ENCODE data around the gene IFIT2.

GRCh38 chr10:89257581-89257980, 44.3 kb upstream of the IFIT2 start:
- TF ChIP-seq CREB1 (CRISPR knock-in tag; IDR thresholded peaks at IDR 0.05) (no peak), CTCF (IDR thresholded peaks at IDR 0.05) (no peak), SP1 (CRISPR knock-in tag; conservative IDR thresholded peaks at IDR 0.05) (no peak), ZNF232 (CRISPR knock-in tag; IDR thresholded peaks at IDR 0.05) (no peak), NR1H2 (CRISPR knock-in tag; IDR thresholded peaks at IDR 0.05) (no peak), JUN (CRISPR knock-in tag; IDR thresholded peaks at IDR 0.05) (no peak), ELF4 (CRISPR knock-in tag; IDR thresholded peaks at IDR 0.05; ENCODE audit: low read depth) (no peak)
- TF ChIP-seq, protein P1, sequence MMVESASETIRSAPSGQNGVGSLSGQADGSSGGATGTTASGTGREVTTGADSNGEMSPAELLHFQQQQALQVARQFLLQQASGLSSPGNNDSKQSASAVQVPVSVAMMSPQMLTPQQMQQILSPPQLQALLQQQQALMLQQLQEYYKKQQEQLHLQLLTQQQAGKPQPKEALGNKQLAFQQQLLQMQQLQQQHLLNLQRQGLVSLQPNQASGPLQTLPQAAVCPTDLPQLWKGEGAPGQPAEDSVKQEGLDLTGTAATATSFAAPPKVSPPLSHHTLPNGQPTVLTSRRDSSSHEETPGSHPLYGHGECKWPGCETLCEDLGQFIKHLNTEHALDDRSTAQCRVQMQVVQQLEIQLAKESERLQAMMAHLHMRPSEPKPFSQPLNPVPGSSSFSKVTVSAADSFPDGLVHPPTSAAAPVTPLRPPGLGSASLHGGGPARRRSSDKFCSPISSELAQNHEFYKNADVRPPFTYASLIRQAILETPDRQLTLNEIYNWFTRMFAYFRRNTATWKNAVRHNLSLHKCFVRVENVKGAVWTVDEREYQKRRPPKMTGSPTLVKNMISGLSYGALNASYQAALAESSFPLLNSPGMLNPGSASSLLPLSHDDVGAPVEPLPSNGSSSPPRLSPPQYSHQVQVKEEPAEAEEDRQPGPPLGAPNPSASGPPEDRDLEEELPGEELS (CRISPR knock-in tag; IDR thresholded peaks at IDR 0.05): no peak
- TF ChIP-seq, protein P2, sequence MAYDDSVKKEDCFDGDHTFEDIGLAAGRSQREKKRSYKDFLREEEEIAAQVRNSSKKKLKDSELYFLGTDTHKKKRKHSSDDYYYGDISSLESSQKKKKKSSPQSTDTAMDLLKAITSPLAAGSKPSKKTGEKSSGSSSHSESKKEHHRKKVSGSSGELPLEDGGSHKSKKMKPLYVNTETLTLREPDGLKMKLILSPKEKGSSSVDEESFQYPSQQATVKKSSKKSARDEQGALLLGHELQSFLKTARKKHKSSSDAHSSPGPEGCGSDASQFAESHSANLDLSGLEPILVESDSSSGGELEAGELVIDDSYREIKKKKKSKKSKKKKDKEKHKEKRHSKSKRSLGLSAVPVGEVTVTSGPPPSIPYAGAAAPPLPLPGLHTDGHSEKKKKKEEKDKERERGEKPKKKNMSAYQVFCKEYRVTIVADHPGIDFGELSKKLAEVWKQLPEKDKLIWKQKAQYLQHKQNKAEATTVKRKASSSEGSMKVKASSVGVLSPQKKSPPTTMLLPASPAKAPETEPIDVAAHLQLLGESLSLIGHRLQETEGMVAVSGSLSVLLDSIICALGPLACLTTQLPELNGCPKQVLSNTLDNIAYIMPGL (CRISPR knock-in tag; IDR thresholded peaks at IDR 0.05): no peak
